ENCODE measurements around the gene CDC42BPG. TPM values are rescaled to one million over a fixed set of nuclear protein-coding genes. Genes with fewer than 3 reads are reported as not detected.
A peak's percentile ranks its signal among the peaks of the same experiment; 100 is the strongest.

The CDC42BPG gene
- total RNA-seq, 1 donor from 2014 or later, result not detected

DNA sequence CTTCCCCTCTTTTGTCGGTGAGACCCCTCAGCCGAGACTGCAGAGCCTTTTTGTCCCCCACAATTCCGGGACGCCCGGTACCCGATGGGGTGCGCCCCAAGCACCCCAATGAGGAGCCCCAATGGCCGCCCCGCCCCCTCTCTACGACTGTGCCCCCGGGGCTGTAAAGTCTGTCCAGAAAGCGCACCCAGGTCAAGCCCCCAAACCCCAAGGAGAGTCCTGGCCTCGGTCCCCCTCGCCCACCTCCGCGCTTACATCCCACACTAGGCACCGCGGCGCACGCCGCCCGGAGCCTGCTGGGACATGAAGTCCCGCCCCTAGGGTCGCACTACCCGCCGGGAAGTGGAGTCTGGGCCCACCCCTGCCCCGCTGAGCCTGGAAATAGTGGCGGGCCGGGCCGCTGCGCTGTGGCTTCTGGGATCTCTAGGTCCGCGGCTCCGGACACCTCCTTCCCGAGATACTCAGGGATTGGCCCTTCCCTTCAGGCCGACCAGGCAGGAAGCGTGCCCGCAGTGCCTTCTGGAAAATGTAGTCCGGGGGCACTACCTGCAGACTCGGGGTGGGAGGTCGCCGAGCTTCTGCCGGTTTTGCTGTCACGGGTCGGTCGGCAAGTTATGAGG is 34.1 kb downstream of the CDC42BPG start, which contains the start of gene MEN1:
TSS of gene MEN1 (minus strand) at position 281 of the 620 bp plus-strand sequence. CDS start 442 bp downstream, outside the sequence.
- TF ChIP-seq, protein P1, sequence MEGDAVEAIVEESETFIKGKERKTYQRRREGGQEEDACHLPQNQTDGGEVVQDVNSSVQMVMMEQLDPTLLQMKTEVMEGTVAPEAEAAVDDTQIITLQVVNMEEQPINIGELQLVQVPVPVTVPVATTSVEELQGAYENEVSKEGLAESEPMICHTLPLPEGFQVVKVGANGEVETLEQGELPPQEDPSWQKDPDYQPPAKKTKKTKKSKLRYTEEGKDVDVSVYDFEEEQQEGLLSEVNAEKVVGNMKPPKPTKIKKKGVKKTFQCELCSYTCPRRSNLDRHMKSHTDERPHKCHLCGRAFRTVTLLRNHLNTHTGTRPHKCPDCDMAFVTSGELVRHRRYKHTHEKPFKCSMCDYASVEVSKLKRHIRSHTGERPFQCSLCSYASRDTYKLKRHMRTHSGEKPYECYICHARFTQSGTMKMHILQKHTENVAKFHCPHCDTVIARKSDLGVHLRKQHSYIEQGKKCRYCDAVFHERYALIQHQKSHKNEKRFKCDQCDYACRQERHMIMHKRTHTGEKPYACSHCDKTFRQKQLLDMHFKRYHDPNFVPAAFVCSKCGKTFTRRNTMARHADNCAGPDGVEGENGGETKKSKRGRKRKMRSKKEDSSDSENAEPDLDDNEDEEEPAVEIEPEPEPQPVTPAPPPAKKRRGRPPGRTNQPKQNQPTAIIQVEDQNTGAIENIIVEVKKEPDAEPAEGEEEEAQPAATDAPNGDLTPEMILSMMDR (IDR thresholded peaks at IDR 0.05), result no peak
- peak; percentile 84 to 98 for DNase-seq (ENCODE audit: low spot score in 2 of 2)
- peak within 1 kb of the TSS; percentile 87 to 91 for H3K4me3 ChIP-seq
- H3K27ac ChIP-seq, result peak within 1 kb of the TSS; percentile 61 to 67
- H3K9me3 ChIP-seq, result no peaks in the 10 kb centered on the region
- no peaks in the 10 kb centered on the region for H3K27me3 ChIP-seq
- peaks cover 0 to 9% of the 10 kb centered on the region in 2 donors for H3K4me1 ChIP-seq
- H3K36me3 ChIP-seq, result peaks cover 8 to 20% of the 10 kb centered on the region in 2 donors
- intact Hi-C loops (cut with DNase I), result loop anchor here (2.0 kb wide), 1 partner anchor 32 kb away; the partner anchor contains the start of gene SF1

DNA sequence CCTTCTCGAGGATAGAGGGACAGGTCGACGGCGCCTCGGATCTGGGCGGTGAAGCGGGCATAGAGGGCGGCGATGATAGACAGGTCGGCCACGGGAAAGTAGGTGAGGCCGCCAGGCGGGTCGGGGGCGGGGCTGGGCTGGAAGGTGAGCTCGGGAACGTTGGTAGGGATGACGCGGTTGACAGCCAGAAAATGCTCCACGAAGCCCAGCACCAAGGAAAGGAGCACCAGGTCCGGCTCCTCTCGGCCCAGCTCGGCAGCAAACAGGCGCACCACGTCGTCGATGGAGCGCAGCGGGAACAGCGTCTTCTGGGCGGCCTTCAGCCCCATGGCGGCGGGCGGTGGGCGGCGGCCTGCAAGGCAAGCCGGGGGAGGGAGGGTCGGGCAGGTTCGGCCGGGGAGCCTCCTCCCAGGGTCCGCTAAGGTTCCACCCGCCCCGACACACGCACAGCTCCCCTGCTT is 34.6 kb downstream of the CDC42BPG start:
- intact Hi-C loops (cut with DNase I), result loop anchor here (2.0 to 10.0 kb wide), 2 partner anchors 31 to 275 kb away; partner anchors contain the start of genes CDCA5, SF1 and ZFPL1
- TF ChIP-seq, protein P1 (IDR thresholded peaks at IDR 0.05), result no peak
- Histone ChIP-seq H3K36me3 (peaks cover 8 to 25% of the 10 kb centered on the region in 2 donors), H3K4me3 (peak overlapping the region; percentile 87 to 91), H3K27ac (peak overlapping the region; percentile 61 to 67), H3K4me1 (peaks cover 0 to 9% of the 10 kb centered on the region in 2 donors), H3K27me3 (no peaks in the 10 kb centered on the region), H3K9me3 (no peaks in the 10 kb centered on the region)
- no peak for DNase-seq (ENCODE audit: low spot score in 2 of 2)

DNA sequence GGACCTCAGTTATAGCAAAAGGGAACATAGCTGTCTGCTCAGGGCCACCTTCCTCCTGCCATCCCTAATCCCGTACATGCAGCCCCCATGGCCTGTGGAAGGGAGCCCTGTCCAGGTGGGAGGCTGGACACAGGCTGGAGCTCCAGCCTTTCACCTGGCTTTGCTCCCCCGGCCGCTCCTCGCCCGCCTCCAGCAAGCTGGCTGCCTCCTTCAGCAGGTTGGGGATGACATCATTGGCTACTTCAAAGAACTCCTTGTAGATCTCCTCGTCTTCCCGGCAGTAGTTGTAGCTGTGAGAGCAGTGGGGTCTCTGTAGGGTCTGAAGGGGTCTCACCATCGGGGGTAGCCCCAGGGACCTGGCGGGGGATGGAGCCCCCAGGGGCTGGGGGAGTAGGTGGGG is 39.0 kb downstream of the CDC42BPG start:
- H3K4me3 ChIP-seq, result no peak overlapping the region
- TF ChIP-seq, protein P1 (IDR thresholded peaks at IDR 0.05), result no peak
- H3K9me3 ChIP-seq, result no peaks in the 10 kb centered on the region
- peak overlapping the region in 1 of 2 donors; percentile 2 for H3K27ac ChIP-seq
- no peaks in the 10 kb centered on the region for H3K27me3 ChIP-seq
- H3K4me1 ChIP-seq, result peaks cover 8 to 27% of the 10 kb centered on the region in 2 donors
- H3K36me3 ChIP-seq, result peaks cover 8 to 29% of the 10 kb centered on the region in 2 donors
- no peak for DNase-seq (ENCODE audit: low spot score in 2 of 2)
- intact Hi-C loops (cut with DNase I), result loop anchor here (10.0 kb wide), 1 partner anchor 279 kb away; the partner anchor contains the start of genes CDCA5 and ZFPL1

DNA sequence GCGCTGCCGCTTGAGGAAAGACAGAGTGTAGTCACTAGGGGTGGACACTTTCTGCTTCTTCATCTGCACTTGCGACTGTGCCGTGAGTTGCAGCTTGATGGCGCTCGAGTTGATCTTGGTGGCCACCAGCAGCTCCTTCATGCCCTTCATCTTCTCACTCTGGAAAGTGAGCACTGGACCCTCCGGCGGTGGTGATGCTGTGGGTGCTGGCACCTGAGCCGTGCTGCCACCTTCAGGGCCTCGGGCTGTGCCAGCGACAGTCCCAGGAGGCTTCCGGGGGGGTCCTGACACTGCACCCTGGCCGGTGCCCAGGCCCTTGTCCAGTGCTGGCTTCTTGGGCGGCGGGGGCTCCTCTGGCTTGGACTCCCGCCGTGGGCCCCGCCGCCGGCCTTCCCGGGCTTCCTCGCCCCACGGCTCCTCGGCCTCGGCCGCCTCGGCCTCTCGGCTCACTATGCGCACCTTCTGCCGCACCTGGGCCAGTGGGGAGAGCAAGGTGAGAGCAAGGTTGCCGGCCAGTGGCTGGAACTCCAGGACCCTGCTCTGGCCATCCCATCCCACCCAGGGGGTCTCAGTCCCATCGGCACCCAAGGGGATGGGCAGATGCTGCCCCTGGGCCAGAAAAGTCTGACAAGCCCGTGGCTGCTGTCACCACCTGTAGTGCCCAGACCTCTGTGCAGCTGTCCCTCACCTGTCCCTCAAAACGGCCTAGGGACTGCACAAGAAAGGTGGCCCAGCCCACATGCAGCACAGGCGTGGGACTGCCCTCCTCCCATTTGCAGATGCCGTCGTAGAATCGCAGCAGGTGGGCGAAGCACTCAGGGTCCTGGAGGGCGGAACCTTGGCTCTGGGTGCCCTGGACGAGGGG is 39.9 kb downstream of the CDC42BPG start:
- Histone ChIP-seq H3K36me3 (peaks cover 8 to 29% of the 10 kb centered on the region in 2 donors), H3K27me3 (no peaks in the 10 kb centered on the region), H3K9me3 (no peaks in the 10 kb centered on the region), H3K4me3 (peak overlapping the region in 1 of 2 donors; percentile 65), H3K27ac (peak overlapping the region; percentile 91 to 94), H3K4me1 (peaks cover 8 to 24% of the 10 kb centered on the region in 2 donors)
- intact Hi-C loops (cut with DNase I), result loop anchor here (10.0 kb wide), 1 partner anchor 280 kb away; the partner anchor contains the start of genes CDCA5 and ZFPL1
- no peak for DNase-seq (ENCODE audit: low spot score in 2 of 2)
- TF ChIP-seq, protein P1 (IDR thresholded peaks at IDR 0.05), result no peak

DNA sequence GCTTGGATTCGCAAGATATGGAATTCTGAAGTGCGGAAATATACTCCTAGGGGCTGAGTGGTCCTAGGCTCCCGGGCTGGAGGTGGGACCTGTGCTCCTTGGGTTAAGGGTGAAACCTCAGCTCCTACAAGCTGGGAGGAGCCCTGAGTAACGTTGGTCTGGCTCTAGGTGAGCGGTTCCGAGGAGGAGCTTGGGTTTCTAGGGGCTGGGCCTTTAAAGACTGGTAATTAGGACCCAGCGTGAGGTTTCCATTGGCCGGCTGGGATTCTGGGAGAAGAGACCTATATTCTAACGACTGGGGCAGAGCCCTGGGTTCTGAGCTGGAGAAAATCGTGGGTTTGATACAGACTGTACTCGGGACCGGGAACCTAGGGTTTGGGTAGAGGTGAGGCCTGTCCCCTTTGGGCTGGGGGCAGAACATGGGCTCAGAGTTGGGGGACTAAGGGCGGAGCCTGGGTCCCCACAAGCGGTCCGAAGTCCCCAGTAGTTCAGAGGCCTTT is 40.6 kb downstream of the CDC42BPG start:
- no peak for DNase-seq (ENCODE audit: low spot score in 2 of 2)

More for the DNA sequence above, 40.6 kb downstream of the CDC42BPG start:
- Histone ChIP-seq H3K4me3 (peak overlapping the region; percentile 65 to 80), H3K4me1 (peaks cover 8 to 18% of the 10 kb centered on the region in 2 donors), H3K9me3 (no peaks in the 10 kb centered on the region), H3K36me3 (peaks cover 8 to 29% of the 10 kb centered on the region in 2 donors), H3K27ac (peak overlapping the region; percentile 91 to 94), H3K27me3 (no peaks in the 10 kb centered on the region)
- intact Hi-C loops (cut with DNase I), result loop anchor here (1.0 to 10.0 kb wide), 3 partner anchors 25 to 281 kb away; partner anchors contain the start of genes CDCA5 and ZFPL1
- TF ChIP-seq, protein P1 (IDR thresholded peaks at IDR 0.05), result no peak
